ENCODE data around the gene ZNF516. TPM values are rescaled to one million over a fixed set of nuclear protein-coding genes. Genes with fewer than 3 reads are reported as not detected.

Gene ZNF516
- total RNA-seq, 4 donors from 2014 or later = 20.5 to 55.4 (median 22.4) TPM

GRCh38 chr18:76444446-76445105 is 50.5 kb downstream of the ZNF516 start:
- Histone ChIP-seq H3K9me3 (no peaks in the 10 kb centered on the region), H3K27me3 (no peaks in the 10 kb centered on the region), H3K4me1 (peaks cover 54% of the 10 kb centered on the region), H3K27ac (no peak overlapping the region), H3K36me3 (peaks cover 28% of the 10 kb centered on the region), H3K4me3 (no peak overlapping the region)
- TF ChIP-seq EP300 (IDR thresholded peaks at IDR 0.05) = no peak
- peak in 1 of 2 donors; percentile 32 for DNase-seq (ENCODE audit: low spot score in 2 of 2)
- 77% methylated on average over 13 of the region's 13 CpGs for WGBS

- Histone ChIP-seq H3K27ac (no peak overlapping the region), H3K27me3 (no peaks in the 10 kb centered on the region), H3K4me1 (peaks cover 48% of the 10 kb centered on the region), H3K4me3 (no peak overlapping the region), H3K9me3 (no peaks in the 10 kb centered on the region), H3K36me3 (peaks cover 28% of the 10 kb centered on the region)
- 89% methylated on average over 17 of the region's 18 CpGs for WGBS
- TF ChIP-seq EP300 (IDR thresholded peaks at IDR 0.05) = no peak
- no peak for TF ChIP-seq POLR2AphosphoS5 (IDR thresholded peaks at IDR 0.05)
- TF ChIP-seq POLR2A (IDR thresholded peaks at IDR 0.05) = no peak
- TF ChIP-seq CTCF (IDR thresholded peaks at IDR 0.05) = no peak
- peak in 1 of 2 donors; percentile 61 for DNase-seq (ENCODE audit: low spot score in 2 of 2)
Measured at GRCh38 chr18:76443519-76444445, 51.3 kb downstream of the ZNF516 start.

- peaks cover 28% of the 10 kb centered on the region for H3K36me3 ChIP-seq
- no peaks in the 10 kb centered on the region for H3K9me3 ChIP-seq
- 91% methylated on average over 42 of the region's 66 CpGs for WGBS
- H3K27ac ChIP-seq = no peak overlapping the region
- DNase-seq (ENCODE audit: low spot score in 2 of 2) = no peak
- H3K27me3 ChIP-seq = no peaks in the 10 kb centered on the region
- no peak overlapping the region for H3K4me3 ChIP-seq
- TF ChIP-seq POLR2A (IDR thresholded peaks at IDR 0.05) (no peak), EP300 (IDR thresholded peaks at IDR 0.05) (no peak), POLR2AphosphoS5 (IDR thresholded peaks at IDR 0.05) (no peak), CTCF (IDR thresholded peaks at IDR 0.05) (no peak)
- peaks cover 44% of the 10 kb centered on the region for H3K4me1 ChIP-seq
Measured at GRCh38 chr18:76442413-76443171, 52.5 kb downstream of the ZNF516 start.

- Histone ChIP-seq H3K27ac (no peak overlapping the region), H3K9me3 (no peaks in the 10 kb centered on the region), H3K36me3 (peaks cover 28% of the 10 kb centered on the region), H3K27me3 (no peaks in the 10 kb centered on the region), H3K4me1 (peaks cover 36% of the 10 kb centered on the region), H3K4me3 (no peak overlapping the region)
- DNase-seq (ENCODE audit: low spot score in 2 of 2) = no peak
- no peak for TF ChIP-seq POLR2A (IDR thresholded peaks at IDR 0.05)
- no peak for TF ChIP-seq CTCF (IDR thresholded peaks at IDR 0.05)
- no peak for TF ChIP-seq POLR2AphosphoS5 (IDR thresholded peaks at IDR 0.05)
- no peak for TF ChIP-seq EP300 (IDR thresholded peaks at IDR 0.05)
- 97% methylated on average over 11 of the region's 65 CpGs for WGBS
Measured at GRCh38 chr18:76441668-76442412, 53.2 kb downstream of the ZNF516 start.

GRCh38 chr18:76441002-76441667 is 53.9 kb downstream of the ZNF516 start:
- TF ChIP-seq EP300 (IDR thresholded peaks at IDR 0.05) (no peak), POLR2AphosphoS5 (IDR thresholded peaks at IDR 0.05) (no peak), POLR2A (IDR thresholded peaks at IDR 0.05) (no peak), CTCF (IDR thresholded peaks at IDR 0.05) (no peak)
- 94% methylated on average over 46 of the region's 54 CpGs for WGBS
- Histone ChIP-seq H3K9me3 (no peaks in the 10 kb centered on the region), H3K4me3 (no peak overlapping the region), H3K27me3 (no peaks in the 10 kb centered on the region), H3K36me3 (peaks cover 28% of the 10 kb centered on the region), H3K4me1 (peaks cover 29% of the 10 kb centered on the region), H3K27ac (no peak overlapping the region)
- DNase-seq (ENCODE audit: low spot score in 2 of 2) = no peak
